ENCODE measurements around the gene C12orf57.

C12orf57 gene

GRCh38 chr12:6943722-6944380 is at the start of gene C12orf57, which contains the start of gene RNU7-1:
Gene C12orf57, plus strand, starts transcription at chr12:6944022. Its CDS starts 100 bp downstream, at chr12:6944122.
Gene RNU7-1, plus strand, starts transcription at chr12:6943816.
- no peak for TF ChIP-seq CTCF (IDR thresholded peaks at IDR 0.05; ENCODE audit: low read depth, low read length, missing control alignments)
- H3K4me3 ChIP-seq (ENCODE audit: low read depth, low read length): peak within 1 kb of the TSS; percentile 58
- DNase-seq (ENCODE audit: low read depth): peak; percentile 89

GRCh38 chr12:6894321-6894720 is 49.5 kb upstream of the C12orf57 start:
- TF ChIP-seq CTCF (IDR thresholded peaks at IDR 0.05; ENCODE audit: low read depth, low read length, missing control alignments): no peak
- DNase-seq (ENCODE audit: low read depth): no peak
- no peak overlapping the region for H3K4me3 ChIP-seq (ENCODE audit: low read depth, low read length)

- H3K4me3 ChIP-seq (ENCODE audit: low read depth, low read length): no peak overlapping the region
- TF ChIP-seq CTCF (IDR thresholded peaks at IDR 0.05; ENCODE audit: low read depth, low read length, missing control alignments): no peak
- no peak for DNase-seq (ENCODE audit: low read depth)
Observed at GRCh38 chr12:6896846-6897435, 46.9 kb upstream of the C12orf57 start.

- no peak overlapping the region for H3K4me3 ChIP-seq (ENCODE audit: low read depth, low read length)
- TF ChIP-seq CTCF (IDR thresholded peaks at IDR 0.05; ENCODE audit: low read depth, low read length, missing control alignments): no peak
- DNase-seq (ENCODE audit: low read depth): no peak
Observed at GRCh38 chr12:6899427-6899826, 44.4 kb upstream of the C12orf57 start.

GRCh38 chr12:6899837-6900519 is 43.8 kb upstream of the C12orf57 start:
- no peak for TF ChIP-seq CTCF (IDR thresholded peaks at IDR 0.05; ENCODE audit: low read depth, low read length, missing control alignments)
- no peak overlapping the region for H3K4me3 ChIP-seq (ENCODE audit: low read depth, low read length)
- DNase-seq (ENCODE audit: low read depth): no peak

GRCh38 chr12:6902448-6902847 is 41.4 kb upstream of the C12orf57 start:
- no peak for TF ChIP-seq CTCF (IDR thresholded peaks at IDR 0.05; ENCODE audit: low read depth, low read length, missing control alignments)
- DNase-seq (ENCODE audit: low read depth): no peak
- H3K4me3 ChIP-seq (ENCODE audit: low read depth, low read length): no peak overlapping the region

All from GM12864 (cell line).